SJCRH30 (cell line): ENCODE measurements around the gene KRT77. TPM values are rescaled to one million over a fixed set of nuclear protein-coding genes. Genes with fewer than 3 reads are reported as not detected.

ENCODE experiments used
- DNase-seq, 2 experiments: peaks; one replicate each; pipeline ENCODE4 v3.0.0-alpha.2; 2015 to 2020
- H3K27ac ChIP-seq: fragments of 250-450 bp; sonication (Bioruptor Pico); 2 replicates; pipeline ENCODE4 v1.5.1; 2020; ENCODE audit warnings: mild to moderate bottlenecking, moderate library complexity
- H3K27me3 ChIP-seq: fragments of 250-450 bp; sonication (Bioruptor Pico); 2 replicates; pipeline ENCODE4 v1.5.1; 2020; ENCODE audit warnings: mild to moderate bottlenecking, moderate library complexity
- H3K36me3 ChIP-seq: fragments of 250-450 bp; sonication (Bioruptor Pico); 2 replicates; pipeline ENCODE4 v1.5.1; 2020; ENCODE audit warnings: mild to moderate bottlenecking, moderate library complexity
- H3K4me1 ChIP-seq: fragments of 250-450 bp; sonication (Bioruptor Pico); 2 replicates; pipeline ENCODE4 v1.5.1; 2020; ENCODE audit warnings: mild to moderate bottlenecking, moderate library complexity
- H3K4me3 ChIP-seq: fragments of 250-450 bp; sonication (Bioruptor Pico); 2 replicates; pipeline ENCODE4 v1.5.1; 2020; ENCODE audit warnings: mild to moderate bottlenecking, moderate library complexity
- H3K9me3 ChIP-seq: fragments of 250-450 bp; sonication (Bioruptor Pico); replicated peaks from 2 replicates; pipeline ENCODE4 v1.5.1; 2020; ENCODE audit warnings: mild to moderate bottlenecking, moderate library complexity
- total RNA-seq: library from RNA; depleted of rRNA; stranded (reverse); fragments of >200 nt; shearing (Covaris generic); gene quantifications from 2 replicates; pipeline ENCODE4 v1.2.3, GENCODE V29; 2014

Gene KRT77
- total RNA-seq, 1 experiment from 2014 or later: not detected

GRCh38 chr12:52669426-52669825, 33.9 kb downstream of the KRT77 start:
- Histone ChIP-seq H3K27ac (no peak overlapping the region), H3K27me3 (peaks cover 4% of the 10 kb centered on the region; the same call in 1 of the 2 replicates), H3K9me3 (no peaks in the 10 kb centered on the region), H3K4me1 (no peaks in the 10 kb centered on the region), H3K4me3 (no peak overlapping the region), H3K36me3 (no peaks in the 10 kb centered on the region)
- no peak for DNase-seq

- H3K36me3 ChIP-seq: no peaks in the 10 kb centered on the region
- H3K4me3 ChIP-seq: no peak overlapping the region
- DNase-seq: no peak
- H3K27ac ChIP-seq: no peak overlapping the region
- no peaks in the 10 kb centered on the region for H3K4me1 ChIP-seq
- H3K9me3 ChIP-seq: no peaks in the 10 kb centered on the region
- H3K27me3 ChIP-seq: no peaks in the 10 kb centered on the region
Measured at GRCh38 chr12:52667931-52668330, 35.4 kb downstream of the KRT77 start.

- Histone ChIP-seq H3K27me3 (no peaks in the 10 kb centered on the region), H3K4me3 (no peak overlapping the region), H3K9me3 (no peaks in the 10 kb centered on the region), H3K4me1 (no peaks in the 10 kb centered on the region), H3K27ac (no peak overlapping the region), H3K36me3 (no peaks in the 10 kb centered on the region)
- DNase-seq: no peak
Measured at GRCh38 chr12:52667509-52667908, 35.8 kb downstream of the KRT77 start.

- DNase-seq: no peak
- no peak overlapping the region for H3K27ac ChIP-seq
- no peaks in the 10 kb centered on the region for H3K27me3 ChIP-seq
- H3K36me3 ChIP-seq: no peaks in the 10 kb centered on the region
- H3K9me3 ChIP-seq: no peaks in the 10 kb centered on the region
- H3K4me3 ChIP-seq: no peak overlapping the region
- no peaks in the 10 kb centered on the region for H3K4me1 ChIP-seq
Measured at GRCh38 chr12:52666471-52666870, 36.9 kb downstream of the KRT77 start.

- Histone ChIP-seq H3K27ac (no peak overlapping the region), H3K36me3 (no peaks in the 10 kb centered on the region), H3K4me3 (no peak overlapping the region), H3K27me3 (no peaks in the 10 kb centered on the region), H3K4me1 (no peaks in the 10 kb centered on the region), H3K9me3 (no peaks in the 10 kb centered on the region)
- DNase-seq: no peak
Measured at GRCh38 chr12:52663420-52663819, 39.9 kb downstream of the KRT77 start.

GRCh38 chr12:52662918-52663229, 40.5 kb downstream of the KRT77 start:
- no peaks in the 10 kb centered on the region for H3K27me3 ChIP-seq
- no peak overlapping the region for H3K4me3 ChIP-seq
- H3K36me3 ChIP-seq: no peaks in the 10 kb centered on the region
- DNase-seq: no peak
- H3K4me1 ChIP-seq: no peaks in the 10 kb centered on the region
- H3K27ac ChIP-seq: no peak overlapping the region
- H3K9me3 ChIP-seq: no peaks in the 10 kb centered on the region

GRCh38 chr12:52662093-52662917, 41.0 kb downstream of the KRT77 start:
- Histone ChIP-seq H3K4me1 (no peaks in the 10 kb centered on the region), H3K27me3 (no peaks in the 10 kb centered on the region), H3K9me3 (no peaks in the 10 kb centered on the region), H3K4me3 (no peak overlapping the region), H3K27ac (no peak overlapping the region), H3K36me3 (no peaks in the 10 kb centered on the region)
- DNase-seq: no peak

GRCh38 chr12:52661668-52662067, 41.7 kb downstream of the KRT77 start:
- H3K27me3 ChIP-seq: no peaks in the 10 kb centered on the region
- no peaks in the 10 kb centered on the region for H3K9me3 ChIP-seq
- H3K4me1 ChIP-seq: no peaks in the 10 kb centered on the region
- no peak overlapping the region for H3K4me3 ChIP-seq
- no peak for DNase-seq
- no peaks in the 10 kb centered on the region for H3K36me3 ChIP-seq
- H3K27ac ChIP-seq: no peak overlapping the region

GRCh38 chr12:52660934-52661499, 42.3 kb downstream of the KRT77 start:
- H3K4me3 ChIP-seq: no peak overlapping the region
- H3K4me1 ChIP-seq: no peaks in the 10 kb centered on the region
- no peak for DNase-seq
- no peak overlapping the region for H3K27ac ChIP-seq
- no peaks in the 10 kb centered on the region for H3K36me3 ChIP-seq
- H3K9me3 ChIP-seq: no peaks in the 10 kb centered on the region
- no peaks in the 10 kb centered on the region for H3K27me3 ChIP-seq

DNA sequence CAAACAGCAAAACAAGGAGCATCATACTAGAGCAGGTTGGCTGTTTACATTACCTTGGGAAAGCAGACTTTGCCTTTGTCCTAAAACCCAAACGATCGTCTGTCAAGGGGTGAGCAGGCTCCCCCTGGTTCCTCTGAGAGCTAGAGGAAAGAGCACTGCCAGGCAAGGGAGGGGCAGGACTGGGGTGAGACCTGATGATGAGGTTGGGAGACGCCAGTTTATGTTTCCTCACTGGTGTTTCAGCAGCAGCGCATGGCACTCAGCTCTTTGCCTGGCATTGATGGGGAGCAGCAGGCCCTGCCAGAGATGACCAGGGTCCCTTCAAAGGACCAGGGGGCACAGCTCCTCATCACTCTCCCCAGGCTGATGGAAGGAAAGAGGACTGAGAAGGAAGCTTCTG, 43.4 kb downstream of the KRT77 start:
- Histone ChIP-seq H3K9me3 (no peaks in the 10 kb centered on the region), H3K27ac (no peak overlapping the region), H3K4me3 (no peak overlapping the region), H3K27me3 (peaks cover 4% of the 10 kb centered on the region; the same call in 1 of the 2 replicates), H3K36me3 (no peaks in the 10 kb centered on the region), H3K4me1 (no peaks in the 10 kb centered on the region)
- no peak for DNase-seq

- H3K4me1 ChIP-seq: no peaks in the 10 kb centered on the region
- no peaks in the 10 kb centered on the region for H3K36me3 ChIP-seq
- no peaks in the 10 kb centered on the region for H3K9me3 ChIP-seq
- no peak overlapping the region for H3K4me3 ChIP-seq
- DNase-seq: no peak
- H3K27me3 ChIP-seq: peaks cover 4% of the 10 kb centered on the region; the same call in 1 of the 2 replicates
- H3K27ac ChIP-seq: no peak overlapping the region
Measured at GRCh38 chr12:52659395-52659794, 43.9 kb downstream of the KRT77 start.

DNA sequence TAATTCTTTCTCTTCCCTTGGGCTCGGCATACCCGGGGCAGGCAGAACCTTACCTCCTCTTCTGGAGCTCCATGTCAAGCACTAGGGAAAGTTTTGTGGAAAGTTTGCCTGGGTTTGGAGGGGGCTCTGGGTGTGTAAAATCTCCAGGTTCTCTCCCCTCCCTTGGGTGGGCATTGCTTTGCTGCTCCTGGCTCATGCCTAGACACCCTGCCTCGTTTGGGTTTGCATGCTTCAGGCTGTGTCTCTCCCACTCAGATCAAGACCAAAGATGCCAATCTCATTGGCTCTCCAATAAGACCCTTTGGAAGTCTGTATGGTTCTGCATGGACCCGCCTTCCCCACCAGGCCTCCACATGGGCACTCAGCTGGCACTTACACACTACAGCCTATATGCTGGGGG, 45.1 kb downstream of the KRT77 start:
- no peaks in the 10 kb centered on the region for H3K4me1 ChIP-seq
- no peaks in the 10 kb centered on the region for H3K9me3 ChIP-seq
- H3K27me3 ChIP-seq: peaks cover 4% of the 10 kb centered on the region; the same call in 1 of the 2 replicates
- DNase-seq: no peak
- no peak overlapping the region for H3K4me3 ChIP-seq
- H3K36me3 ChIP-seq: no peaks in the 10 kb centered on the region
- no peak overlapping the region for H3K27ac ChIP-seq

- H3K4me1 ChIP-seq: no peaks in the 10 kb centered on the region
- H3K9me3 ChIP-seq: no peaks in the 10 kb centered on the region
- no peaks in the 10 kb centered on the region for H3K36me3 ChIP-seq
- no peak for DNase-seq
- H3K4me3 ChIP-seq: no peak overlapping the region
- H3K27ac ChIP-seq: no peak overlapping the region
- peaks cover 4% of the 10 kb centered on the region; the same call in 1 of the 2 replicates for H3K27me3 ChIP-seq
Measured at GRCh38 chr12:52657250-52657902, 45.9 kb downstream of the KRT77 start.

DNA sequence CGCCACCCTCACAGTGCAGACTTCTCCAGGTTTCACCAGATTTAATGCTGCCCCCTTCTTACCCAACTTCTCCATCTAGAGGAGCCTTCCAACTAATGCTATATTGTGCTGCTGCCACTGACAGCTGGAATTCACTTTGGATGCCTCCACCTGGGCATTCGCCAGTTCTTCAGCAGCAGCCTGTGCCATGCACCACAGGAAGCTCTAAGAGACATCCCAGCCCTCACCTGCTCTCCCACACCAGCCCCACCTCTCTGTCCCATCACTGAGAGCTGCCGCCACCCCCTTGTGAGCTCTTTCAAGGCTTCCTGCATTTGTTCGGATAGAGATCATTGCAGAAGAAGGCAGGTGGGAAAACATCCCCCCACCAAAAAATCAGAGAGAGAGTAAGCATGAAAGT, 46.7 kb downstream of the KRT77 start:
- peaks cover 4% of the 10 kb centered on the region; the same call in 1 of the 2 replicates for H3K27me3 ChIP-seq
- no peaks in the 10 kb centered on the region for H3K4me1 ChIP-seq
- DNase-seq: no peak
- H3K27ac ChIP-seq: no peak overlapping the region
- no peak overlapping the region for H3K4me3 ChIP-seq
- no peaks in the 10 kb centered on the region for H3K36me3 ChIP-seq
- no peaks in the 10 kb centered on the region for H3K9me3 ChIP-seq

- no peak overlapping the region for H3K27ac ChIP-seq
- peaks cover 4% of the 10 kb centered on the region; the same call in 1 of the 2 replicates for H3K27me3 ChIP-seq
- no peak for DNase-seq
- no peaks in the 10 kb centered on the region for H3K4me1 ChIP-seq
- no peaks in the 10 kb centered on the region for H3K36me3 ChIP-seq
- no peaks in the 10 kb centered on the region for H3K9me3 ChIP-seq
- no peak overlapping the region for H3K4me3 ChIP-seq
Measured at GRCh38 chr12:52655720-52656124, 47.6 kb downstream of the KRT77 start.
